ENCODE data around the gene ZNF362. TPM values are rescaled to one million over a fixed set of nuclear protein-coding genes. Genes with fewer than 3 reads are reported as not detected.

The ZNF362 gene
- total RNA-seq, 1 experiment from 2014 or later = 11.1 TPM

DNA sequence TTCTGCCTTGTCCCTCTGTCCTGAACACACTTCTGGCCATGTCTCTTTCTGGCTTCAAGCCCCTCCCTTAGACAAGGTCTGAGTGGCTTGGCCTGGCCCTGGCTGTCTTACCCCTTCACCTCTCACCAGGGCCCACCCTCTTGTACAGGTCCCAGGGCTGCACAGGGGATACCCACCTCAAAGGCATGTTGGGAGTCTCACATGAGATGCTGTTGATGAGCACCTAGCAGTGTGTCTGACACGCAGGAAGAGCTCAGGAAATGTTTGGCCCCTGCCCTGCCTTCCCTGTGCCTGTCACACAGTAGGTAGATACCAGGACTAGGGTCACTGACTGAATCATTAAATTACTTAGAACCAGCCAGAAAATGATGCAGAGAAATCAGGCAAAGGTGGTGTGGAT is 16.6 kb downstream of the ZNF362 start:
- BruUV-seq (replicated peaks) = no TSS peak
- no peaks in the 10 kb centered on the region for H3K79me2 ChIP-seq (ENCODE audit: insufficient read depth, low read length)
- H4K20me1 ChIP-seq (ENCODE audit: insufficient read depth) = no peaks in the 10 kb centered on the region
- H3K4me1 ChIP-seq (ENCODE audit: control insufficient read depth in 1 of 2, insufficient read depth in 2 of 2, low read length in 2 of 2) = no peaks in the 10 kb centered on the region
- ATAC-seq (no peak), DNase-seq (ENCODE audit: low read depth, low spot score) (no peak)
- no peaks in the 10 kb centered on the region for H3K27me3 ChIP-seq (ENCODE audit: insufficient read depth, low read length)
- RAD21 ChIA-PET (ENCODE audit: low non-redundant PET in 1 of 2, low total read pairs in 2 of 2, uncharacterized antibody in 2 of 2, unreplicated experiment in 2 of 2) = no interaction called here
- TF ChIP-seq SIN3A (IDR thresholded peaks at IDR 0.05; ENCODE audit: low read depth) (no peak), ZFX (IDR thresholded peaks at IDR 0.05) (no peak), ELF1 (IDR thresholded peaks at IDR 0.05; ENCODE audit: borderline replicate concordance, low read depth) (no peak), EZH2phosphoT487 (IDR thresholded peaks at IDR 0.05; ENCODE audit: borderline replicate concordance) (no peak), EGR1 (IDR thresholded peaks at IDR 0.05; ENCODE audit: low read depth) (no peak), RAD21 (IDR thresholded peaks at IDR 0.05; ENCODE audit: low read depth) (no peak), YY1 (IDR thresholded peaks at IDR 0.05; ENCODE audit: extremely low read depth, insufficient replicate concordance, low read depth, low read length) (no peak), SP1 (IDR thresholded peaks at IDR 0.05; ENCODE audit: low read depth) (no peak), TCF7L2 (IDR thresholded peaks at IDR 0.05; ENCODE audit: borderline replicate concordance, extremely low read depth, insufficient read depth, insufficient read length) (no peak), JUND (IDR thresholded peaks at IDR 0.05) (no peak), CBX3 (IDR thresholded peaks at IDR 0.05; ENCODE audit: low read depth) (no peak), CEBPB (IDR thresholded peaks at IDR 0.05; ENCODE audit: low read depth) (no peak)
- TF ChIP-seq, protein P1, sequence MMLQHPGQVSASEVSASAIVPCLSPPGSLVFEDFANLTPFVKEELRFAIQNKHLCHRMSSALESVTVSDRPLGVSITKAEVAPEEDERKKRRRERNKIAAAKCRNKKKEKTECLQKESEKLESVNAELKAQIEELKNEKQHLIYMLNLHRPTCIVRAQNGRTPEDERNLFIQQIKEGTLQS (IDR thresholded peaks at IDR 0.05) = no peak
- TF ChIP-seq, protein P2, sequence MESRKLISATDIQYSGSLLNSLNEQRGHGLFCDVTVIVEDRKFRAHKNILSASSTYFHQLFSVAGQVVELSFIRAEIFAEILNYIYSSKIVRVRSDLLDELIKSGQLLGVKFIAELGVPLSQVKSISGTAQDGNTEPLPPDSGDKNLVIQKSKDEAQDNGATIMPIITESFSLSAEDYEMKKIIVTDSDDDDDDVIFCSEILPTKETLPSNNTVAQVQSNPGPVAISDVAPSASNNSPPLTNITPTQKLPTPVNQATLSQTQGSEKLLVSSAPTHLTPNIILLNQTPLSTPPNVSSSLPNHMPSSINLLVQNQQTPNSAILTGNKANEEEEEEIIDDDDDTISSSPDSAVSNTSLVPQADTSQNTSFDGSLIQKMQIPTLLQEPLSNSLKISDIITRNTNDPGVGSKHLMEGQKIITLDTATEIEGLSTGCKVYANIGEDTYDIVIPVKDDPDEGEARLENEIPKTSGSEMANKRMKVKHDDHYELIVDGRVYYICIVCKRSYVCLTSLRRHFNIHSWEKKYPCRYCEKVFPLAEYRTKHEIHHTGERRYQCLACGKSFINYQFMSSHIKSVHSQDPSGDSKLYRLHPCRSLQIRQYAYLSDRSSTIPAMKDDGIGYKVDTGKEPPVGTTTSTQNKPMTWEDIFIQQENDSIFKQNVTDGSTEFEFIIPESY (IDR thresholded peaks at IDR 0.05; ENCODE audit: extremely low read depth, insufficient replicate concordance, low read length) = no peak
- TF ChIP-seq, protein P3, sequence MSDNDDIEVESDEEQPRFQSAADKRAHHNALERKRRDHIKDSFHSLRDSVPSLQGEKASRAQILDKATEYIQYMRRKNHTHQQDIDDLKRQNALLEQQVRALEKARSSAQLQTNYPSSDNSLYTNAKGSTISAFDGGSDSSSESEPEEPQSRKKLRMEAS (IDR thresholded peaks at IDR 0.05) = no peak
- CTCF ChIA-PET = no interaction called here
- no peaks in the 10 kb centered on the region for H3K36me3 ChIP-seq (ENCODE audit: control insufficient read depth in 1 of 2, insufficient read depth in 2 of 2, low read length in 2 of 2)
- no peaks in the 10 kb centered on the region for H3K9me3 ChIP-seq (ENCODE audit: control insufficient read depth in 1 of 2, insufficient read depth in 1 of 2, low read depth in 1 of 2, low read length in 2 of 2)
- H3K9ac ChIP-seq (ENCODE audit: low read length) = no peak overlapping the region
- H3K4me3 ChIP-seq (replicated peaks in 1 of 2; ENCODE audit: low read depth in 1 of 2, low read length in 2 of 2) = no peak overlapping the region
- POLR2A ChIA-PET = no interaction called here
- H3K27ac ChIP-seq (ENCODE audit: low read depth, low read length) = no peak overlapping the region
- no peak overlapping the region for H2AFZ ChIP-seq (ENCODE audit: low read depth, low read length, poor library complexity, severe bottlenecking)
- intact Hi-C loops (cut with micrococcal nuclease) = no loop called here
- H3K9me2 ChIP-seq (ENCODE audit: insufficient read depth) = no peaks in the 10 kb centered on the region
- no peak overlapping the region for H3K4me2 ChIP-seq (ENCODE audit: low read length)

Data from HCT116 (cell line).